SK-N-SH (cell line): ENCODE measurements around the gene LRTM2. TPM values are rescaled to one million over a fixed set of nuclear protein-coding genes. Genes with fewer than 3 reads are reported as not detected.

Experiments used
- CTCF ChIA-PET: fragments of 300-600, 350-600 bp; formaldehyde crosslinking; extraction: SDS; loops from one replicate; lab custom pipeline; 2021; lab: Yijun Ruan, JAX
- POLR2A ChIA-PET: fragments of 350-600 bp; sonication (Branson Sonifier 250); formaldehyde crosslinking; extraction: SDS; loops from one replicate; lab custom pipeline; 2020; ENCODE audit warnings: antibody characterized with exemption, inconsistent platforms; lab: Yijun Ruan, JAX
- DNase-seq: peaks from one replicate; pipeline ENCODE4 v3.0.0; 2012
- H2AFZ ChIP-seq: fragments of 200-600 bp; sonication (generic); 2 replicates; pipeline ENCODE4 v1.8.1; 2016; ENCODE audit warnings: antibody characterized with exemption, mild to moderate bottlenecking, low read depth
- H3F3A ChIP-seq: fragments of 200-600 bp; sonication (generic); replicated peaks from 2 replicates; pipeline ENCODE3; 2016; ENCODE audit warnings: antibody characterized with exemption, mild to moderate bottlenecking; ENCODE audit not compliant: insufficient read depth
- H3K27ac ChIP-seq, 2 experiments: fragments of 200-500 bp in 1 of 2; fragments of 200-600 bp in 1 of 2; sonication (Bioruptor generic) in 1 of 2; sonication (generic), shearing (Covaris generic) in 1 of 2; 2 replicates each; pipeline versions ENCODE4 v1.5.1 to v1.6.1; 2014 to 2016; ENCODE audit warnings: low read depth in 2 of 2, inconsistent platforms in 1 of 2, low read length in 1 of 2, mild to moderate bottlenecking in 1 of 2, mixed read lengths in 1 of 2
- H3K27me3 ChIP-seq: fragments of 200-600 bp; sonication (generic), shearing (Covaris generic); 2 replicates; pipeline ENCODE4 v1.6.1; 2016; ENCODE audit warnings: mixed run types; ENCODE audit not compliant: insufficient read depth
- H3K36me3 ChIP-seq, 2 experiments: fragments of 200-500 bp in 1 of 2; fragments of 200-600 bp in 1 of 2; sonication (Bioruptor generic) in 1 of 2; sonication (generic) in 1 of 2; replicated peaks in 1 of 2; 2 replicates each; pipeline versions ENCODE3 to v1.5.1; 2014 to 2016; ENCODE audit warnings: low read length in 1 of 2, mild to moderate bottlenecking in 1 of 2; ENCODE audit not compliant: insufficient read depth in 2 of 2, control insufficient read depth in 1 of 2
- H3K4me1 ChIP-seq, 2 experiments: fragments of 200-500 bp in 1 of 2; fragments of 200-600 bp in 1 of 2; sonication (Bioruptor generic) in 1 of 2; sonication (generic), shearing (Covaris generic) in 1 of 2; 2 replicates each; pipeline versions ENCODE4 v1.5.1 to v1.6.1; 2014 to 2016; ENCODE audit warnings: low read depth in 1 of 2, low read length in 1 of 2, mixed run types in 1 of 2; ENCODE audit not compliant: insufficient read depth in 2 of 2, control insufficient read depth in 1 of 2
- H3K4me2 ChIP-seq: fragments of 200-600 bp; sonication (generic), shearing (Covaris generic); 2 replicates; pipeline ENCODE4 v1.6.1; 2017; ENCODE audit warnings: mixed run types
- H3K4me3 ChIP-seq, 2 experiments: fragments of 200-500 bp in 1 of 2; fragments of 200-600 bp in 1 of 2; sonication (Bioruptor generic) in 1 of 2; sonication (generic), shearing (Covaris generic) in 1 of 2; 2 replicates each; pipeline versions ENCODE4 v1.5.1 to v1.8.1; 2014 to 2016; ENCODE audit warnings: low read depth in 2 of 2, inconsistent platforms in 1 of 2, low read length in 1 of 2, mild to moderate bottlenecking in 1 of 2, mixed read lengths in 1 of 2, moderate library complexity in 1 of 2
- H3K79me2 ChIP-seq: fragments of 200-600 bp; sonication (generic); 2 replicates; pipeline ENCODE4 v1.8.1; 2017; ENCODE audit warnings: mild to moderate bottlenecking; ENCODE audit not compliant: insufficient read depth
- H3K9ac ChIP-seq: fragments of 200-600 bp; sonication (generic); 2 replicates; pipeline ENCODE4 v1.6.1; 2017; ENCODE audit warnings: mixed run types
- H3K9me2 ChIP-seq: fragments of 200-600 bp; sonication (generic); 2 replicates; pipeline ENCODE4 v1.6.1; 2017; ENCODE audit warnings: mixed run types
- H3K9me3 ChIP-seq: fragments of 200-600 bp; sonication (generic); 2 replicates; pipeline ENCODE4 v1.6.1; 2017; ENCODE audit warnings: mixed run types, mild to moderate bottlenecking, moderate library complexity
- H4K20me1 ChIP-seq: fragments of 200-600 bp; sonication (generic); 2 replicates; pipeline ENCODE4 v1.6.1; 2017; ENCODE audit warnings: mild to moderate bottlenecking, mixed run types; ENCODE audit not compliant: insufficient read depth
- CHD2 ChIP-seq: fragments of 150-350 bp; IDR thresholded peaks from 2 replicates; pipeline ENCODE4 v1.6.1; 2018; ENCODE audit warnings: low read length; ENCODE audit not compliant: partially characterized antibody
- CTCF ChIP-seq: fragments of 200-600 bp; sonication (generic); IDR thresholded peaks from 2 replicates; pipeline ENCODE4 v1.6.1; 2017; ENCODE audit warnings: antibody characterized with exemption, mild to moderate bottlenecking, moderate library complexity
- EP300 ChIP-seq, 2 experiments: IDR thresholded peaks; 2 replicates each; pipeline versions ENCODE4 v1.4.0 to v1.6.1; 2012; ENCODE audit warnings: borderline replicate concordance in 1 of 2, low read depth in 1 of 2, low read length in 1 of 2
- FOXJ3 ChIP-seq: sonication (generic); formaldehyde crosslinking; IDR thresholded peaks from 2 replicates; pipeline ENCODE4 v1.5.1; 2020; ENCODE audit warnings: mild to moderate bottlenecking, missing genetic modification reagents
- MXI1 ChIP-seq: IDR thresholded peaks from 2 replicates; pipeline ENCODE4 v1.6.1; 2012; ENCODE audit warnings: mild to moderate bottlenecking, low read depth, low read length, improper control_type of control experiment
- NRF1 ChIP-seq: IDR thresholded peaks from 2 replicates; pipeline ENCODE4 v1.6.1; 2012; ENCODE audit warnings: low read depth, mild to moderate bottlenecking, low read length
- POLR2AphosphoS5 ChIP-seq: IDR thresholded peaks from 2 replicates; pipeline ENCODE4 v1.6.1; 2012; ENCODE audit warnings: low read depth, low read length
- RCOR1 ChIP-seq: fragments of 150-350 bp; IDR thresholded peaks from 2 replicates; pipeline ENCODE4 v1.6.1; 2017; ENCODE audit warnings: antibody characterized with exemption, low read length
- RXRA ChIP-seq: IDR thresholded peaks from 2 replicates; pipeline ENCODE4 v1.4.0; 2012; ENCODE audit warnings: low read depth, mild to moderate bottlenecking, borderline replicate concordance
- SIN3A ChIP-seq: IDR thresholded peaks from 2 replicates; pipeline ENCODE4 v1.6.1; 2012; ENCODE audit warnings: low read depth, mild to moderate bottlenecking, low read length, moderate library complexity, borderline replicate concordance
- SMC3 ChIP-seq: IDR thresholded peaks from 2 replicates; pipeline ENCODE4 v1.6.1; 2012; ENCODE audit warnings: low read depth, low read length, improper control_type of control experiment
- TEAD4 ChIP-seq: IDR thresholded peaks from 2 replicates; pipeline ENCODE4 v1.4.0; 2012; ENCODE audit warnings: mild to moderate bottlenecking, borderline replicate concordance; ENCODE audit not compliant: insufficient read depth
- YY1 ChIP-seq: IDR thresholded peaks from 2 replicates; pipeline ENCODE4 v1.4.0; 2012; ENCODE audit warnings: low read depth, mild to moderate bottlenecking
- WGBS: methylation state at CpG from one replicate; pipeline ENCODE4 v1.1.6; 2017; ENCODE audit warnings: low lambda C conversion rate; 5-methylcytosine and 5-hydroxymethylcytosine counted together
- polyA plus RNA-seq, 3 experiments: library from polyadenylated mRNA; depleted of rRNA; stranded (reverse); fragments of >200 nt; gene quantifications; 2 replicates each; pipeline ENCODE4 v1.2.3, GENCODE V29; 2012
- TF ChIP-seq, protein P1 (sequence below): IDR thresholded peaks from 2 replicates; pipeline ENCODE4; 2012
- TF ChIP-seq, protein P2 (sequence below): fragments of 150-350 bp; IDR thresholded peaks from 2 replicates; pipeline ENCODE4 v1.6.1; 2016; ENCODE audit warnings: mild to moderate bottlenecking, low read depth, low read length
- TF ChIP-seq, protein P3 (sequence below): IDR thresholded peaks from 2 replicates; pipeline ENCODE4 v1.4.0; 2012; ENCODE audit warnings: low read depth, borderline replicate concordance

The LRTM2 gene
- polyA plus RNA-seq, 1 of the 3 experiments (the other 2 are of a cell fraction): not detected

DNA sequence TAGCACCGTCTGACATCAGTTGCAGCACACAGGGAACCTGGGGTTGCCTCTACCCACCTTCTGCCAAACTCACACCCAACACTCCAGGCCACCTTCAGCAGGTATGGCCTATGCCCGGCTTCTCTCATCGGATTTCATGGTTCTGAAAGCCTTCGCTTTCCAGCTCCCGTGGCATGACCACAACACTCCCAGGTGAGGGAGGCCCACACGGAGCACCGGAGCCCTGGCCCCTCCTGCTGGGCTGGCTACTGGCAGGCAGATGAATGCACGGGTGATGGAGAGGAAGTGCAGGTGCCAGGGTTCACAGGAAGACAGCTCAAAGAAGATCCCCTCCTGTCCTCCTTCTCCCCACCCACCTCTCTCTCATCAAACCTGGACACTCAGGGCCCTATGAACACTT lies 60.9 kb downstream of the LRTM2 start (continued):
- TF ChIP-seq FOXJ3 (no peak), CHD2 (no peak), YY1 (no peak), SIN3A (no peak), NRF1 (no peak), TEAD4 (no peak), RXRA (no peak)
- TF ChIP-seq, protein P1, sequence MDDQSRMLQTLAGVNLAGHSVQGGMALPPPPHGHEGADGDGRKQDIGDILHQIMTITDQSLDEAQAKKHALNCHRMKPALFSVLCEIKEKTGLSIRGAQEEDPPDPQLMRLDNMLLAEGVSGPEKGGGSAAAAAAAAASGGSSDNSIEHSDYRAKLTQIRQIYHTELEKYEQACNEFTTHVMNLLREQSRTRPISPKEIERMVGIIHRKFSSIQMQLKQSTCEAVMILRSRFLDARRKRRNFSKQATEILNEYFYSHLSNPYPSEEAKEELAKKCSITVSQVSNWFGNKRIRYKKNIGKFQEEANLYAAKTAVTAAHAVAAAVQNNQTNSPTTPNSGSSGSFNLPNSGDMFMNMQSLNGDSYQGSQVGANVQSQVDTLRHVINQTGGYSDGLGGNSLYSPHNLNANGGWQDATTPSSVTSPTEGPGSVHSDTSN: no peak
- TF ChIP-seq, protein P2, sequence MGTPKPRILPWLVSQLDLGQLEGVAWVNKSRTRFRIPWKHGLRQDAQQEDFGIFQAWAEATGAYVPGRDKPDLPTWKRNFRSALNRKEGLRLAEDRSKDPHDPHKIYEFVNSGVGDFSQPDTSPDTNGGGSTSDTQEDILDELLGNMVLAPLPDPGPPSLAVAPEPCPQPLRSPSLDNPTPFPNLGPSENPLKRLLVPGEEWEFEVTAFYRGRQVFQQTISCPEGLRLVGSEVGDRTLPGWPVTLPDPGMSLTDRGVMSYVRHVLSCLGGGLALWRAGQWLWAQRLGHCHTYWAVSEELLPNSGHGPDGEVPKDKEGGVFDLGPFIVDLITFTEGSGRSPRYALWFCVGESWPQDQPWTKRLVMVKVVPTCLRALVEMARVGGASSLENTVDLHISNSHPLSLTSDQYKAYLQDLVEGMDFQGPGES: no peak

GRCh38 chr12:1881936-1882335 lies 61.6 kb downstream of the LRTM2 start:
- CTCF ChIA-PET: no interaction called here
- peaks cover 5% of the 10 kb centered on the region; the same call in 1 of the 2 replicates for H3K27me3 ChIP-seq

GRCh38 chr12:1882405-1882804 lies 62.0 kb downstream of the LRTM2 start:
- Histone ChIP-seq H3K36me3 (no peaks in the 10 kb centered on the region), H3F3A (no peaks in the 10 kb centered on the region), H3K4me1 (no peaks in the 10 kb centered on the region), H3K79me2 (no peaks in the 10 kb centered on the region), H2AFZ (no peak overlapping the region), H3K4me3 (no peak overlapping the region), H4K20me1 (no peaks in the 10 kb centered on the region), H3K4me2 (no peak overlapping the region), H3K27me3 (peaks cover 5% of the 10 kb centered on the region; the same call in 1 of the 2 replicates), H3K9me2 (no peaks in the 10 kb centered on the region), H3K9ac (no peak overlapping the region), H3K9me3 (no peaks in the 10 kb centered on the region), H3K27ac (no peak overlapping the region)
- ChIA-PET CTCF (interaction anchor here (1.0 kb wide), 1 partner anchor 58 kb away, joined by 3 read pairs; no protein-coding TSS in a partner anchor), POLR2A (no interaction called here)
- peak; percentile 2 for DNase-seq
- 35% methylated on average over 8 of the region's 8 CpGs for WGBS
- TF ChIP-seq EP300 (IDR thresholded peaks at IDR 0.05; ENCODE audit: borderline replicate concordance in 1 of 2, low read depth in 1 of 2, low read length in 1 of 2) (no peak), CHD2 (no peak), RCOR1 (no peak), CTCF (no peak)
- TF ChIP-seq, protein P3, sequence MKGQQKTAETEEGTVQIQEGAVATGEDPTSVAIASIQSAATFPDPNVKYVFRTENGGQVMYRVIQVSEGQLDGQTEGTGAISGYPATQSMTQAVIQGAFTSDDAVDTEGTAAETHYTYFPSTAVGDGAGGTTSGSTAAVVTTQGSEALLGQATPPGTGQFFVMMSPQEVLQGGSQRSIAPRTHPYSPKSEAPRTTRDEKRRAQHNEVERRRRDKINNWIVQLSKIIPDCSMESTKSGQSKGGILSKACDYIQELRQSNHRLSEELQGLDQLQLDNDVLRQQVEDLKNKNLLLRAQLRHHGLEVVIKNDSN: no peak
- TF ChIP-seq, protein P2: no peak

More at GRCh38 chr12:1881936-1882335, 61.6 kb downstream of the LRTM2 start:
- Histone ChIP-seq H3K79me2 (no peaks in the 10 kb centered on the region), H3K9me2 (no peaks in the 10 kb centered on the region), H3K4me1 (no peaks in the 10 kb centered on the region), H3K4me3 (no peak overlapping the region), H3K9me3 (no peaks in the 10 kb centered on the region), H4K20me1 (no peaks in the 10 kb centered on the region), H2AFZ (no peak overlapping the region), H3K36me3 (no peaks in the 10 kb centered on the region), H3K9ac (no peak overlapping the region), H3K4me2 (no peak overlapping the region), H3K27ac (no peak overlapping the region), H3F3A (no peaks in the 10 kb centered on the region)
- peak; percentile 1 for DNase-seq
- WGBS: 0% methylated on average over 3 of the region's 3 CpGs
- TF ChIP-seq POLR2AphosphoS5 (no peak), EP300 (IDR thresholded peaks at IDR 0.05; ENCODE audit: borderline replicate concordance in 1 of 2, low read depth in 1 of 2, low read length in 1 of 2) (no peak), TEAD4 (no peak), SMC3 (no peak), YY1 (no peak), MXI1 (no peak)
- TF ChIP-seq, protein P2: no peak
- POLR2A ChIA-PET: no interaction called here
